GM21526 (cell line): ENCODE results near the gene AMFR.
"Not testable (repeated sequence)": the region's sequence is repeated elsewhere in the genome, so short reads cannot be mapped to it uniquely, and the experiment has no call there.

Source experiments
- ATAC-seq: cut with Tn5 transposase; IDR thresholded peaks from one replicate; pipeline ENCODE4 v1.9.1; 2021; ENCODE audit warnings: moderate library complexity; ENCODE audit not compliant: unreplicated experiment, low FRiP score

AMFR gene

GRCh38 chr16:56399486-56399885 lies 25.9 kb downstream of the AMFR start:
- ATAC-seq: no peak

- ATAC-seq: no peak
Observed at GRCh38 chr16:56399047-56399446, 26.3 kb downstream of the AMFR start.

- not testable (repeated sequence) for ATAC-seq
Observed at GRCh38 chr16:56396724-56397123, 28.6 kb downstream of the AMFR start.

GRCh38 chr16:56389554-56389953 lies 35.8 kb downstream of the AMFR start:
- ATAC-seq: no peak

- no peak for ATAC-seq
Observed at GRCh38 chr16:56388209-56388608, 37.1 kb downstream of the AMFR start.

- no peak for ATAC-seq
Observed at GRCh38 chr16:56387396-56387795, 37.9 kb downstream of the AMFR start.

GRCh38 chr16:56384074-56384721 lies 41.1 kb downstream of the AMFR start:
- no peak for ATAC-seq

GRCh38 chr16:56382901-56383355 lies 42.4 kb downstream of the AMFR start:
- no peak for ATAC-seq

- no peak for ATAC-seq
Observed at GRCh38 chr16:56382459-56382858, 42.9 kb downstream of the AMFR start.

- ATAC-seq: not testable (repeated sequence)
Observed at GRCh38 chr16:56380778-56381485, 44.4 kb downstream of the AMFR start.

- ATAC-seq: not testable (repeated sequence)
Observed at GRCh38 chr16:56379044-56379443, 46.3 kb downstream of the AMFR start.

GRCh38 chr16:56375792-56376191 lies 49.6 kb downstream of the AMFR start:
- ATAC-seq: not testable (repeated sequence)

- no peak for ATAC-seq
Observed at GRCh38 chr16:56373003-56373402, 52.3 kb downstream of the AMFR start.

- ATAC-seq: no peak
Observed at GRCh38 chr16:56372013-56372634, 53.2 kb downstream of the AMFR start.

- ATAC-seq: no peak
Observed at GRCh38 chr16:56371660-56371937, 53.7 kb downstream of the AMFR start.

GRCh38 chr16:56370875-56371659 lies 54.3 kb downstream of the AMFR start:
- ATAC-seq: no peak

- ATAC-seq: no peak
Observed at GRCh38 chr16:56370185-56370874, 55.0 kb downstream of the AMFR start.

- no peak for ATAC-seq
Observed at GRCh38 chr16:56369202-56369601, 56.1 kb downstream of the AMFR start.

GRCh38 chr16:56368545-56368944 lies 56.8 kb downstream of the AMFR start:
- ATAC-seq: no peak

- no peak for ATAC-seq
Observed at GRCh38 chr16:56367764-56368163, 57.6 kb downstream of the AMFR start.

- ATAC-seq: no peak
Observed at GRCh38 chr16:56366945-56367344, 58.4 kb downstream of the AMFR start.
